ENCODE results near the gene ITPR1. TPM values are rescaled to one million over a fixed set of nuclear protein-coding genes. Genes with fewer than 3 reads are reported as not detected.

The ITPR1 gene
- total and polyA plus RNA-seq, 2 experiments from 2014 or later, result 6.8 to 21.0 TPM

DNA sequence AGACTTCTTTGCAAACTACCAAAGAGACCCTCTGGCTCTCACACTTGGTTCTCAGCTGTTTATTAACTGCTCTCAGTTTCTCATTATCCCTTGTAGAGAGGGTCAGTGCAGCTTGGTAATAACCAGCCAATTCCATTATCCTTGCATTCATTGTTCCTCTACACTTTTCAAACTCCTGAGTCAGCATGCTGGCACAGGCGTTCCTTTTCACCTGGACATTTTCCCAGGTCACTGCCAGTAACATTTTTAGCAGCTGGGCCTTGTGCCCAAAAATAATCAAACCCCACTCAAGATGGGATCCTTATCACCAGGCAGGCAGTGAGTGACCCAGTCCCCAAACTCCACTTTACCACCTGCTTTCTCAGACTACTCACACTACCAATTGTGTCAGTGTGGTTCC lies 21.2 kb upstream of the ITPR1 start:
- Histone ChIP-seq H3F3A (replicated peaks; ENCODE audit: low read depth) (no peaks in the 10 kb centered on the region), H3K79me2 (replicated peaks; ENCODE audit: insufficient read depth) (no peaks in the 10 kb centered on the region), H4K20me1 (replicated peaks; ENCODE audit: insufficient read depth) (no peaks in the 10 kb centered on the region), H3K27ac (ENCODE audit: low read depth) (no peak overlapping the region), H3K4me1 (ENCODE audit: insufficient read depth) (peaks cover 3% of the 10 kb centered on the region; the same call in 1 of the 2 replicates), H2AFZ (no peak overlapping the region), H3K4me3 (no peak overlapping the region), H3K4me2 (no peak overlapping the region), H3K27me3 (ENCODE audit: insufficient read depth) (no peaks in the 10 kb centered on the region), H3K36me3 (ENCODE audit: insufficient read depth) (no peaks in the 10 kb centered on the region), H3K9me2 (ENCODE audit: insufficient read depth) (0 out of 2 replicates have a peak, but pooled peaks cover 6% of the 10 kb centered on the region)
- peaks cover 2% of the 10 kb centered on the region for H3K27me3 Mint-ChIP-seq (ENCODE audit: insufficient read depth, low read depth, poor library complexity)
- H3K27ac Mint-ChIP-seq, result no peak overlapping the region
- no peak for ATAC-seq
- peaks cover 7% of the 10 kb centered on the region; the same call in 2 of the 3 replicates for H3K4me1 Mint-ChIP-seq
- no peak for TF ChIP-seq EZH2 (IDR thresholded peaks at IDR 0.05; ENCODE audit: low read depth, unreplicated experiment)
- TF ChIP-seq STAT1 (IDR thresholded peaks at IDR 0.05; ENCODE audit: unreplicated experiment), result no peak
- TF ChIP-seq, protein P1, sequence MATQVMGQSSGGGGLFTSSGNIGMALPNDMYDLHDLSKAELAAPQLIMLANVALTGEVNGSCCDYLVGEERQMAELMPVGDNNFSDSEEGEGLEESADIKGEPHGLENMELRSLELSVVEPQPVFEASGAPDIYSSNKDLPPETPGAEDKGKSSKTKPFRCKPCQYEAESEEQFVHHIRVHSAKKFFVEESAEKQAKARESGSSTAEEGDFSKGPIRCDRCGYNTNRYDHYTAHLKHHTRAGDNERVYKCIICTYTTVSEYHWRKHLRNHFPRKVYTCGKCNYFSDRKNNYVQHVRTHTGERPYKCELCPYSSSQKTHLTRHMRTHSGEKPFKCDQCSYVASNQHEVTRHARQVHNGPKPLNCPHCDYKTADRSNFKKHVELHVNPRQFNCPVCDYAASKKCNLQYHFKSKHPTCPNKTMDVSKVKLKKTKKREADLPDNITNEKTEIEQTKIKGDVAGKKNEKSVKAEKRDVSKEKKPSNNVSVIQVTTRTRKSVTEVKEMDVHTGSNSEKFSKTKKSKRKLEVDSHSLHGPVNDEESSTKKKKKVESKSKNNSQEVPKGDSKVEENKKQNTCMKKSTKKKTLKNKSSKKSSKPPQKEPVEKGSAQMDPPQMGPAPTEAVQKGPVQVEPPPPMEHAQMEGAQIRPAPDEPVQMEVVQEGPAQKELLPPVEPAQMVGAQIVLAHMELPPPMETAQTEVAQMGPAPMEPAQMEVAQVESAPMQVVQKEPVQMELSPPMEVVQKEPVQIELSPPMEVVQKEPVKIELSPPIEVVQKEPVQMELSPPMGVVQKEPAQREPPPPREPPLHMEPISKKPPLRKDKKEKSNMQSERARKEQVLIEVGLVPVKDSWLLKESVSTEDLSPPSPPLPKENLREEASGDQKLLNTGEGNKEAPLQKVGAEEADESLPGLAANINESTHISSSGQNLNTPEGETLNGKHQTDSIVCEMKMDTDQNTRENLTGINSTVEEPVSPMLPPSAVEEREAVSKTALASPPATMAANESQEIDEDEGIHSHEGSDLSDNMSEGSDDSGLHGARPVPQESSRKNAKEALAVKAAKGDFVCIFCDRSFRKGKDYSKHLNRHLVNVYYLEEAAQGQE (IDR thresholded peaks at IDR 0.05; ENCODE audit: unreplicated experiment), result no peak
- no peak for TF ChIP-seq CREB1 (CRISPR knock-in tag; IDR thresholded peaks at IDR 0.05; ENCODE audit: low read depth)
- TF ChIP-seq, protein P2, sequence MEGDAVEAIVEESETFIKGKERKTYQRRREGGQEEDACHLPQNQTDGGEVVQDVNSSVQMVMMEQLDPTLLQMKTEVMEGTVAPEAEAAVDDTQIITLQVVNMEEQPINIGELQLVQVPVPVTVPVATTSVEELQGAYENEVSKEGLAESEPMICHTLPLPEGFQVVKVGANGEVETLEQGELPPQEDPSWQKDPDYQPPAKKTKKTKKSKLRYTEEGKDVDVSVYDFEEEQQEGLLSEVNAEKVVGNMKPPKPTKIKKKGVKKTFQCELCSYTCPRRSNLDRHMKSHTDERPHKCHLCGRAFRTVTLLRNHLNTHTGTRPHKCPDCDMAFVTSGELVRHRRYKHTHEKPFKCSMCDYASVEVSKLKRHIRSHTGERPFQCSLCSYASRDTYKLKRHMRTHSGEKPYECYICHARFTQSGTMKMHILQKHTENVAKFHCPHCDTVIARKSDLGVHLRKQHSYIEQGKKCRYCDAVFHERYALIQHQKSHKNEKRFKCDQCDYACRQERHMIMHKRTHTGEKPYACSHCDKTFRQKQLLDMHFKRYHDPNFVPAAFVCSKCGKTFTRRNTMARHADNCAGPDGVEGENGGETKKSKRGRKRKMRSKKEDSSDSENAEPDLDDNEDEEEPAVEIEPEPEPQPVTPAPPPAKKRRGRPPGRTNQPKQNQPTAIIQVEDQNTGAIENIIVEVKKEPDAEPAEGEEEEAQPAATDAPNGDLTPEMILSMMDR (conservative IDR thresholded peaks at IDR 0.05; ENCODE audit: low read depth in 2 of 2), result no peak
- no peak for TF ChIP-seq ZNF331 (CRISPR knock-in tag; IDR thresholded peaks at IDR 0.05; ENCODE audit: low read depth)
- TF ChIP-seq NANOG (IDR thresholded peaks at IDR 0.05; ENCODE audit: borderline replicate concordance), result no peak
- no peak for TF ChIP-seq JUNB (IDR thresholded peaks at IDR 0.05; ENCODE audit: unreplicated experiment)
- TF ChIP-seq ZNF114 (CRISPR knock-in tag; IDR thresholded peaks at IDR 0.05), result no peak
- TF ChIP-seq EZH2phosphoT487 (IDR thresholded peaks at IDR 0.05; ENCODE audit: unreplicated experiment), result no peak
- TF ChIP-seq, protein P3, sequence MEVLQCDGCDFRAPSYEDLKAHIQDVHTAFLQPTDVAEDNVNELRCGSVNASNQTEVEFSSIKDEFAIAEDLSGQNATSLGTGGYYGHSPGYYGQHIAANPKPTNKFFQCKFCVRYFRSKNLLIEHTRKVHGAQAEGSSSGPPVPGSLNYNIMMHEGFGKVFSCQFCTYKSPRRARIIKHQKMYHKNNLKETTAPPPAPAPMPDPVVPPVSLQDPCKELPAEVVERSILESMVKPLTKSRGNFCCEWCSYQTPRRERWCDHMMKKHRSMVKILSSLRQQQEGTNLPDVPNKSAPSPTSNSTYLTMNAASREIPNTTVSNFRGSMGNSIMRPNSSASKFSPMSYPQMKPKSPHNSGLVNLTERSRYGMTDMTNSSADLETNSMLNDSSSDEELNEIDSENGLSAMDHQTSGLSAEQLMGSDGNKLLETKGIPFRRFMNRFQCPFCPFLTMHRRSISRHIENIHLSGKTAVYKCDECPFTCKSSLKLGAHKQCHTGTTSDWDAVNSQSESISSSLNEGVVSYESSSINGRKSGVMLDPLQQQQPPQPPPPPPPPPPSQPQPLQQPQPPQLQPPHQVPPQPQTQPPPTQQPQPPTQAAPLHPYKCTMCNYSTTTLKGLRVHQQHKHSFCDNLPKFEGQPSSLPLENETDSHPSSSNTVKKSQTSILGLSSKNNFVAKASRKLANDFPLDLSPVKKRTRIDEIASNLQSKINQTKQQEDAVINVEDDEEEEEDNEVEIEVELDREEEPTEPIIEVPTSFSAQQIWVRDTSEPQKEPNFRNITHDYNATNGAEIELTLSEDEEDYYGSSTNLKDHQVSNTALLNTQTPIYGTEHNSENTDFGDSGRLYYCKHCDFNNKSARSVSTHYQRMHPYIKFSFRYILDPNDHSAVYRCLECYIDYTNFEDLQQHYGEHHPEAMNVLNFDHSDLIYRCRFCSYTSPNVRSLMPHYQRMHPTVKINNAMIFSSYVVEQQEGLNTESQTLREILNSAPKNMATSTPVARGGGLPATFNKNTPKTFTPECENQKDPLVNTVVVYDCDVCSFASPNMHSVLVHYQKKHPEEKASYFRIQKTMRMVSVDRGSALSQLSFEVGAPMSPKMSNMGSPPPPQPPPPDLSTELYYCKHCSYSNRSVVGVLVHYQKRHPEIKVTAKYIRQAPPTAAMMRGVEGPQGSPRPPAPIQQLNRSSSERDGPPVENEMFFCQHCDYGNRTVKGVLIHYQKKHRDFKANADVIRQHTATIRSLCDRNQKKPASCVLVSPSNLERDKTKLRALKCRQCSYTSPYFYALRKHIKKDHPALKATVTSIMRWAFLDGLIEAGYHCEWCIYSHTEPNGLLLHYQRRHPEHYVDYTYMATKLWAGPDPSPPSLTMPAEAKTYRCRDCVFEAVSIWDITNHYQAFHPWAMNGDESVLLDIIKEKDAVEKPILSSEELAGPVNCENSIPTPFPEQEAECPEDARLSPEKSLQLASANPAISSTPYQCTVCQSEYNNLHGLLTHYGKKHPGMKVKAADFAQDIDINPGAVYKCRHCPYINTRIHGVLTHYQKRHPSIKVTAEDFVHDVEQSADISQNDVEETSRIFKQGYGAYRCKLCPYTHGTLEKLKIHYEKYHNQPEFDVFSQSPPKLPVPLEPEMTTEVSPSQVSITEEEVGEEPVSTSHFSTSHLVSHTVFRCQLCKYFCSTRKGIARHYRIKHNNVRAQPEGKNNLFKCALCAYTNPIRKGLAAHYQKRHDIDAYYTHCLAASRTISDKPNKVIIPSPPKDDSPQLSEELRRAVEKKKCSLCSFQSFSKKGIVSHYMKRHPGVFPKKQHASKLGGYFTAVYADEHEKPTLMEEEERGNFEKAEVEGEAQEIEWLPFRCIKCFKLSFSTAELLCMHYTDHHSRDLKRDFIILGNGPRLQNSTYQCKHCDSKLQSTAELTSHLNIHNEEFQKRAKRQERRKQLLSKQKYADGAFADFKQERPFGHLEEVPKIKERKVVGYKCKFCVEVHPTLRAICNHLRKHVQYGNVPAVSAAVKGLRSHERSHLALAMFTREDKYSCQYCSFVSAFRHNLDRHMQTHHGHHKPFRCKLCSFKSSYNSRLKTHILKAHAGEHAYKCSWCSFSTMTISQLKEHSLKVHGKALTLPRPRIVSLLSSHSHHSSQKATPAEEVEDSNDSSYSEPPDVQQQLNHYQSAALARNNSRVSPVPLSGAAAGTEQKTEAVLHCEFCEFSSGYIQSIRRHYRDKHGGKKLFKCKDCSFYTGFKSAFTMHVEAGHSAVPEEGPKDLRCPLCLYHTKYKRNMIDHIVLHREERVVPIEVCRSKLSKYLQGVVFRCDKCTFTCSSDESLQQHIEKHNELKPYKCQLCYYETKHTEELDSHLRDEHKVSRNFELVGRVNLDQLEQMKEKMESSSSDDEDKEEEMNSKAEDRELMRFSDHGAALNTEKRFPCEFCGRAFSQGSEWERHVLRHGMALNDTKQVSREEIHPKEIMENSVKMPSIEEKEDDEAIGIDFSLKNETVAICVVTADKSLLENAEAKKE (CRISPR knock-in tag; IDR thresholded peaks at IDR 0.05), result no peak
- TF ChIP-seq, protein P4, sequence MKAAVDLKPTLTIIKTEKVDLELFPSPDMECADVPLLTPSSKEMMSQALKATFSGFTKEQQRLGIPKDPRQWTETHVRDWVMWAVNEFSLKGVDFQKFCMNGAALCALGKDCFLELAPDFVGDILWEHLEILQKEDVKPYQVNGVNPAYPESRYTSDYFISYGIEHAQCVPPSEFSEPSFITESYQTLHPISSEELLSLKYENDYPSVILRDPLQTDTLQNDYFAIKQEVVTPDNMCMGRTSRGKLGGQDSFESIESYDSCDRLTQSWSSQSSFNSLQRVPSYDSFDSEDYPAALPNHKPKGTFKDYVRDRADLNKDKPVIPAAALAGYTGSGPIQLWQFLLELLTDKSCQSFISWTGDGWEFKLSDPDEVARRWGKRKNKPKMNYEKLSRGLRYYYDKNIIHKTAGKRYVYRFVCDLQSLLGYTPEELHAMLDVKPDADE (IDR thresholded peaks at IDR 0.05), result no peak
- no peak for TF ChIP-seq POLR2AphosphoS5 (IDR thresholded peaks at IDR 0.05; ENCODE audit: low read depth)
- no peaks in the 10 kb centered on the region for H3K36me3 Mint-ChIP-seq (ENCODE audit: low read depth)
- no peak overlapping the region for H3K4me3 Mint-ChIP-seq
- DNase-seq (ENCODE audit: low spot score), result no peak
- H3K9me3 Mint-ChIP-seq, result no peaks in the 10 kb centered on the region; the same call in 2 of the 3 replicates

Measured in GM23338 (cell line).